Right lobe of liver (tissue), 4 donors: Measurements from ENCODE around the gene PRRC1.

Source experiments
- POLR2A ChIP-seq: fragments of 450-650 bp; IDR thresholded peaks from one replicate; pipeline ENCODE4 v1.6.1; 2017; ENCODE audit warnings: antibody characterized with exemption, mild to moderate bottlenecking
- TF ChIP-seq, protein P1 (sequence below), 4 donors: fragments of 200-600 bp in 3 of 4; fragments of 450-650 bp in 1 of 4; IDR thresholded peaks; one replicate each; pipeline versions ENCODE4 v1.5.1 to v1.8.0; 2016 to 2022; ENCODE audit warnings: antibody characterized with exemption in 4 of 4, mild to moderate bottlenecking in 2 of 4
- donor health status: DM: no; HTN: no; CAD: no.
- donor health status: DM: no; HTN: no; CAD: no.
- donor health status: DM: no; HTN: yes; CAD: no.

- no peak for TF ChIP-seq POLR2A
- TF ChIP-seq, protein P1, sequence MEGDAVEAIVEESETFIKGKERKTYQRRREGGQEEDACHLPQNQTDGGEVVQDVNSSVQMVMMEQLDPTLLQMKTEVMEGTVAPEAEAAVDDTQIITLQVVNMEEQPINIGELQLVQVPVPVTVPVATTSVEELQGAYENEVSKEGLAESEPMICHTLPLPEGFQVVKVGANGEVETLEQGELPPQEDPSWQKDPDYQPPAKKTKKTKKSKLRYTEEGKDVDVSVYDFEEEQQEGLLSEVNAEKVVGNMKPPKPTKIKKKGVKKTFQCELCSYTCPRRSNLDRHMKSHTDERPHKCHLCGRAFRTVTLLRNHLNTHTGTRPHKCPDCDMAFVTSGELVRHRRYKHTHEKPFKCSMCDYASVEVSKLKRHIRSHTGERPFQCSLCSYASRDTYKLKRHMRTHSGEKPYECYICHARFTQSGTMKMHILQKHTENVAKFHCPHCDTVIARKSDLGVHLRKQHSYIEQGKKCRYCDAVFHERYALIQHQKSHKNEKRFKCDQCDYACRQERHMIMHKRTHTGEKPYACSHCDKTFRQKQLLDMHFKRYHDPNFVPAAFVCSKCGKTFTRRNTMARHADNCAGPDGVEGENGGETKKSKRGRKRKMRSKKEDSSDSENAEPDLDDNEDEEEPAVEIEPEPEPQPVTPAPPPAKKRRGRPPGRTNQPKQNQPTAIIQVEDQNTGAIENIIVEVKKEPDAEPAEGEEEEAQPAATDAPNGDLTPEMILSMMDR (IDR thresholded peaks at IDR 0.05), result no peak
Measured at GRCh38 chr5:127590156-127590722, 72.8 kb downstream of the PRRC1 start.
